Left ventricle myocardium superior (tissue), 1 donor: Measurements from ENCODE around the gene LTBP3. TPM values are rescaled to one million over a fixed set of nuclear protein-coding genes. Genes with fewer than 3 reads are reported as not detected.

ENCODE experiments used
- ATAC-seq: fragments of 200-7000 bp; cut with Tn5 transposase; one replicate; pipeline ENCODE4 v1.9.1; 2020; ENCODE audit warnings: mild to moderate bottlenecking, moderate library complexity
- DNase-seq: peaks from one replicate; pipeline ENCODE4 v3.0.0-alpha.2; 2020
- intact Hi-C: fragments of 100-400 bp; cut with micrococcal nuclease; formaldehyde crosslinking; loops from one replicate; pipeline ENCODE4 v1.11.0; 2022
- total RNA-seq: library from RNA; stranded (reverse); fragmentation: NEBNext Ultra II Directional; extraction: Animal tissue kit (Norgen Biotek cat#: 25700); gene quantifications from one replicate; pipeline ENCODE4 v1.2.1, GENCODE V29; 2021
- donor health status: DM: no; HTN: yes; CAD: no; lungs with severe emphysema.

Gene LTBP3
- total RNA-seq, 1 donor from 2014 or later: 77.5 TPM

- ATAC-seq (no peak), DNase-seq (peak; percentile 30)
- intact Hi-C loops: no loop called here
Measured at GRCh38 chr11:65559535-65559934, 1.4 kb upstream of the LTBP3 start.

- intact Hi-C loops: no loop called here
- ATAC-seq (peak; percentile 72), DNase-seq (peak; percentile 88)
Measured at GRCh38 chr11:65558930-65559509, 861 bp upstream of the LTBP3 start.

- intact Hi-C loops: no loop called here
- no peak for ATAC-seq
- DNase-seq: peak; percentile 68
Measured at GRCh38 chr11:65557280-65558001, 718 bp downstream of the LTBP3 start.

GRCh38 chr11:65556470-65557279 is 1.5 kb downstream of the LTBP3 start:
- DNase-seq (no peak), ATAC-seq (no peak)
- intact Hi-C loops: no loop called here

GRCh38 chr11:65555693-65556231 is 2.4 kb downstream of the LTBP3 start:
- ATAC-seq: peak; percentile 2
- DNase-seq: peak; percentile 71
- intact Hi-C loops: no loop called here

GRCh38 chr11:65554842-65555430 is 3.2 kb downstream of the LTBP3 start:
- ATAC-seq (no peak), DNase-seq (no peak)
- intact Hi-C loops: no loop called here

- DNase-seq: no peak
- intact Hi-C loops: no loop called here
- no peak for ATAC-seq
Measured at GRCh38 chr11:65554057-65554818, 3.9 kb downstream of the LTBP3 start.

GRCh38 chr11:65553301-65554001 is 4.7 kb downstream of the LTBP3 start:
- intact Hi-C loops: no loop called here
- DNase-seq (no peak), ATAC-seq (no peak)

GRCh38 chr11:65552388-65552951 is 5.7 kb downstream of the LTBP3 start:
- intact Hi-C loops: no loop called here
- no peak for DNase-seq
- ATAC-seq: no peak

GRCh38 chr11:65551572-65552387 is 6.4 kb downstream of the LTBP3 start:
- peak; percentile 40 for ATAC-seq
- intact Hi-C loops: no loop called here
- DNase-seq: peak; percentile 67

- DNase-seq: no peak
- no peak for ATAC-seq
- intact Hi-C loops: loop anchor here (10.0 kb wide), 1 partner anchor 46 kb away; the partner anchor contains the start of gene KCNK7
Measured at GRCh38 chr11:65549096-65549495, 9.1 kb downstream of the LTBP3 start.

GRCh38 chr11:65548395-65548794 is 9.8 kb downstream of the LTBP3 start:
- DNase-seq (no peak), ATAC-seq (no peak)
- intact Hi-C loops: loop anchor here (10.0 kb wide), 1 partner anchor 46 kb away; the partner anchor contains the start of gene KCNK7

- no peak for DNase-seq
- intact Hi-C loops: loop anchor here (10.0 kb wide), 1 partner anchor 47 kb away; the partner anchor contains the start of gene KCNK7
- ATAC-seq: no peak
Measured at GRCh38 chr11:65547446-65548125, 10.6 kb downstream of the LTBP3 start.

- intact Hi-C loops: loop anchor here (10.0 kb wide), 1 partner anchor 48 kb away; the partner anchor contains the start of gene KCNK7
- ATAC-seq: peak; percentile 76
- DNase-seq: peak; percentile 89
Measured at GRCh38 chr11:65546217-65546958, 11.8 kb downstream of the LTBP3 start.

- DNase-seq: no peak
- intact Hi-C loops: loop anchor here (10.0 kb wide), 1 partner anchor 49 kb away; the partner anchor contains the start of gene KCNK7
- ATAC-seq: no peak
Measured at GRCh38 chr11:65545853-65546216, 12.3 kb downstream of the LTBP3 start.
